Osteoblast (primary cell): Measurements from ENCODE around the gene USP12. TPM values are rescaled to one million over a fixed set of nuclear protein-coding genes. Genes with fewer than 3 reads are reported as not detected.
"Not testable (repeated sequence)": the region's sequence is repeated elsewhere in the genome, so short reads cannot be mapped to it uniquely, and the experiment has no call there.

ENCODE experiments used
- DNase-seq: peaks from one replicate; pipeline ENCODE4 v3.0.0; 2011; ENCODE audit warnings: low spot score, mixed read lengths; ENCODE audit not compliant: insufficient read length; ENCODE audit errors: missing footprints
- H2AFZ ChIP-seq: 2 replicates; pipeline ENCODE4 v1.6.0; 2011; ENCODE audit warnings: mild to moderate bottlenecking, low read length
- H3K27ac ChIP-seq: 2 replicates; pipeline ENCODE4 v1.5.1; 2011; ENCODE audit warnings: mild to moderate bottlenecking, low read depth, low read length, moderate library complexity
- H3K27me3 ChIP-seq: 2 replicates; pipeline ENCODE4 v1.6.0; 2012; ENCODE audit warnings: mild to moderate bottlenecking, control low read depth, inconsistent platforms, low read length, moderate library complexity; ENCODE audit not compliant: insufficient read depth
- H3K36me3 ChIP-seq: 2 replicates; pipeline ENCODE4 v1.5.1; 2011; ENCODE audit warnings: mild to moderate bottlenecking, low read length, control low read depth, moderate library complexity; ENCODE audit not compliant: insufficient read depth
- H3K4me1 ChIP-seq: 2 replicates; pipeline ENCODE4 v1.5.1; 2011; ENCODE audit warnings: mild to moderate bottlenecking, low read length, control low read depth, moderate library complexity; ENCODE audit not compliant: insufficient read depth
- H3K4me2 ChIP-seq: 2 replicates; pipeline ENCODE4 v1.6.0; 2011; ENCODE audit warnings: mild to moderate bottlenecking, low read length; ENCODE audit not compliant: insufficient read depth
- H3K4me3 ChIP-seq: fragments of 200-600 bp; sonication (generic); 3 replicates; pipeline ENCODE4 v1.5.1; 2012; ENCODE audit warnings: mild to moderate bottlenecking, low read length, inconsistent platforms; ENCODE audit not compliant: insufficient read depth
- H3K79me2 ChIP-seq: 2 replicates; pipeline ENCODE4 v1.6.0; 2012; ENCODE audit warnings: mild to moderate bottlenecking, low read length, control low read depth, inconsistent platforms; ENCODE audit not compliant: insufficient read depth
- H3K9me3 ChIP-seq: 2 replicates; pipeline ENCODE4 v1.5.1; 2011; ENCODE audit warnings: low read depth, low read length, control low read depth
- H4K20me1 ChIP-seq: 2 replicates; pipeline ENCODE4 v1.6.0; 2012; ENCODE audit warnings: mild to moderate bottlenecking, low read length, control low read depth; ENCODE audit not compliant: insufficient read depth
- total RNA-seq: library from RNA; depleted of rRNA; stranded (reverse); fragments of >200 nt; gene quantifications from 2 replicates; pipeline ENCODE4 v1.2.3, GENCODE V29; 2012
- TF ChIP-seq, protein P1 (sequence below): IDR thresholded peaks from 2 replicates; pipeline ENCODE4 v1.5.1; 2011; ENCODE audit warnings: mild to moderate bottlenecking, low read depth, low read length, moderate library complexity; ENCODE audit errors: extremely low read depth

Gene USP12
- total RNA-seq, 1 donor: 24.6 TPM

DNA sequence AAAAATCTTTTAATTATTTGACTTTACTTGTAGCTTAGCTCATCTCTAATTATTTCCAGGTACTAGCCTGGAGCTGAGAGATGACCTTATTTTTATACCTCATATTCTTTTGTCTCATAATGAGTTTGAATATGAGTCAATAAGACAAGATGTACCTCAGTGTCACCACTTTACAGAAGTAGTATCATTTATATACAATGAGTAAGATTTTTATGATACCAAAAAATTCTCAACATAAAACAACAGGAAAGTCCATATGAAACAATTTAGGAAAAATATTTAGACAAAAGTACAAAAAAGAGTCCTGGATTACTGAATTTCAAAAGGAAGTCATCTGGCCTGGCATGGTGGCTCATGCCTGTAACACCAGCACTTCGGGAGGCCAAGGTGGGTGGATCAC lies 21.4 kb upstream of the USP12 start:
- no peak overlapping the region for H2AFZ ChIP-seq
- no peaks in the 10 kb centered on the region for H3K79me2 ChIP-seq
- no peaks in the 10 kb centered on the region for H3K9me3 ChIP-seq
- H3K4me1 ChIP-seq: peaks cover 16% of the 10 kb centered on the region
- no peak for DNase-seq
- H3K36me3 ChIP-seq: no peaks in the 10 kb centered on the region
- H3K4me2 ChIP-seq: no peak overlapping the region
- no peak overlapping the region for H3K27ac ChIP-seq
- H3K4me3 ChIP-seq: no peak overlapping the region
- TF ChIP-seq, protein P1, sequence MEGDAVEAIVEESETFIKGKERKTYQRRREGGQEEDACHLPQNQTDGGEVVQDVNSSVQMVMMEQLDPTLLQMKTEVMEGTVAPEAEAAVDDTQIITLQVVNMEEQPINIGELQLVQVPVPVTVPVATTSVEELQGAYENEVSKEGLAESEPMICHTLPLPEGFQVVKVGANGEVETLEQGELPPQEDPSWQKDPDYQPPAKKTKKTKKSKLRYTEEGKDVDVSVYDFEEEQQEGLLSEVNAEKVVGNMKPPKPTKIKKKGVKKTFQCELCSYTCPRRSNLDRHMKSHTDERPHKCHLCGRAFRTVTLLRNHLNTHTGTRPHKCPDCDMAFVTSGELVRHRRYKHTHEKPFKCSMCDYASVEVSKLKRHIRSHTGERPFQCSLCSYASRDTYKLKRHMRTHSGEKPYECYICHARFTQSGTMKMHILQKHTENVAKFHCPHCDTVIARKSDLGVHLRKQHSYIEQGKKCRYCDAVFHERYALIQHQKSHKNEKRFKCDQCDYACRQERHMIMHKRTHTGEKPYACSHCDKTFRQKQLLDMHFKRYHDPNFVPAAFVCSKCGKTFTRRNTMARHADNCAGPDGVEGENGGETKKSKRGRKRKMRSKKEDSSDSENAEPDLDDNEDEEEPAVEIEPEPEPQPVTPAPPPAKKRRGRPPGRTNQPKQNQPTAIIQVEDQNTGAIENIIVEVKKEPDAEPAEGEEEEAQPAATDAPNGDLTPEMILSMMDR: no peak
- H4K20me1 ChIP-seq: no peaks in the 10 kb centered on the region
- no peaks in the 10 kb centered on the region for H3K27me3 ChIP-seq

DNA sequence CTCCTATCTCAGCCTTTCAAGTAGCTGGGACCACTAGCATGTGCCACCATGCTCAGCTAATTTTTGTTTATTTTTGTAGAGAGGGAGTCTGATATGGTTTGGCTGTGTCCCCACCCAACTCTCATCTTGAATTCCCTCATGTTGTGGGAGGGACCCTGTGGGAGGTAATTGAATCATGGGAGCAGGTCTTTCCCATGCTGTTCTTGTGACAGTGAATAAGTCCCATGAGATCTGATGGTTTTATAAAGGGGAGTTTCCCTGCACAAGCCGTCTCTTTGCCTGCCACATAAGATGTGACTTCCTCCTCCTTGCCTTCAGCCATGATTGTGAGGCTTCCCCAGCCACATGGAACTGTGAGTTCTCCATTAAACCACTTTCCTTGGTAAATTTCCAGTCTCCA lies 20.8 kb upstream of the USP12 start:
- not testable (repeated sequence) for H3K27me3 ChIP-seq, H3K4me2 ChIP-seq, H4K20me1 ChIP-seq, H3K27ac ChIP-seq, H3K4me3 ChIP-seq, H3K36me3 ChIP-seq, DNase-seq, H3K9me3 ChIP-seq, H3K79me2 ChIP-seq
- Histone ChIP-seq H3K4me1 (peaks cover 16% of the 10 kb centered on the region), H2AFZ (peak overlapping the region; percentile 15)

DNA sequence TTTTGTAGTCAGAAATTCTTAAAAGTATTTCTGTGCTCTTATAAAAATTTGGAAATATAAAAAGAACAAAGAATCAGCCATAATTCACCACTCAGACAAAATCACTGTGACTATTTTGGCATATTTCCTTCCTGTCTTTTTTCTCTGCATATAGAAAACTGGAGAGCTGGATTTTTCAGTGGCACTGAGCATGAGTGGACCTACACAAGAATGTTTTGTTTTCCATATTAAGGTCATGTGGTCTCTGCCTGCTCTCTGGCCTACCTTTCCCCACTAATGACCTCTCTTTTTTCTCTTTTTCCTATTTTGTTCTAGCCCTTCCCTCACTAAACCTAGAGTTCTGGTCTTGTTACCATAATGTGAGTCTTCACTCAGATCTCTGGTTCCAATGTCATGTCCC lies 17.6 kb upstream of the USP12 start:
- H3K4me2 ChIP-seq: no peak overlapping the region
- no peak for DNase-seq
- no peaks in the 10 kb centered on the region for H4K20me1 ChIP-seq
- no peak overlapping the region for H2AFZ ChIP-seq
- no peaks in the 10 kb centered on the region for H3K4me1 ChIP-seq
- H3K9me3 ChIP-seq: no peaks in the 10 kb centered on the region
- no peaks in the 10 kb centered on the region for H3K79me2 ChIP-seq
- H3K4me3 ChIP-seq: no peak overlapping the region
- no peaks in the 10 kb centered on the region for H3K27me3 ChIP-seq
- H3K36me3 ChIP-seq: no peaks in the 10 kb centered on the region
- TF ChIP-seq, protein P1: no peak
- H3K27ac ChIP-seq: no peak overlapping the region

DNA sequence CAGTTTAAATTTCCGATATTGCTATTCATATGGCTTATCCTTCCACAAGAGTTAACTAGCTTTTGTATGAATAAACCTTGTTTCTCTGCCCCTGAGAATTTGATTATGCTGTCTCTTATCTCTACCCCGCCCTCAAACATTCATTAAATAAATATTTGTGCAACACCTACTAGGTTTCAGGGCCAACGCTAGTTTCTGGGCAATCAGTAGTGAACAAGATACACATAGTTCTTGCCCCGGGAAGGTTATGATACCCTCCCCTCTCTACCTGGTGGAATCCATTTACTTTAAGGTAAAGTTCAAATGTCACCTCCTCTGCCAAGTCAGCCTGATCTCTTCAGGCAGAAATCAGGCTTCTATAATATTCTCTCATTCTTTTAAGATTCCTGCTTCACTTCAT lies 16.6 kb upstream of the USP12 start:
- Histone ChIP-seq H3K4me2 (no peak overlapping the region), H2AFZ (no peak overlapping the region), H3K27ac (no peak overlapping the region), H3K79me2 (no peaks in the 10 kb centered on the region), H3K27me3 (no peaks in the 10 kb centered on the region), H3K4me1 (peaks cover 4% of the 10 kb centered on the region), H4K20me1 (no peaks in the 10 kb centered on the region), H3K9me3 (no peaks in the 10 kb centered on the region), H3K36me3 (no peaks in the 10 kb centered on the region), H3K4me3 (no peak overlapping the region)
- DNase-seq: no peak
- TF ChIP-seq, protein P1: no peak
